CD4-positive, alpha-beta T cell (primary cell): ENCODE data around the gene FOLR1. TPM values are rescaled to one million over a fixed set of nuclear protein-coding genes. Genes with fewer than 3 reads are reported as not detected.
"Not testable (repeated sequence)": the region's sequence is repeated elsewhere in the genome, so short reads cannot be mapped to it uniquely, and the experiment has no call there.

Source experiments
- ATAC-seq: fragments of 200-7000 bp; cut with Tn5 transposase; one replicate; pipeline ENCODE4 v1.10.0; 2022; ENCODE audit warnings: mild to moderate bottlenecking; ENCODE audit not compliant: poor library complexity
- CTCF ChIA-PET: fragments of 350-600 bp; sonication (Branson Sonifier 250); formaldehyde crosslinking; loops from one replicate; lab custom pipeline; 2021; ENCODE audit warnings: antibody characterized with exemption, inconsistent platforms; lab: Charles Lee
- POLR2A ChIA-PET: fragments of 350-600 bp; sonication (Branson Sonifier 250); formaldehyde crosslinking; loops from one replicate; lab custom pipeline; 2021; ENCODE audit warnings: antibody characterized with exemption, inconsistent platforms; lab: Charles Lee
- DNase-seq, 14 experiments: peaks; one replicate each; pipeline ENCODE4 v3.0.0-alpha.2; 2013 to 2020; ENCODE audit warnings: mixed read lengths in 2 of 14
- H3K27ac ChIP-seq, 2 donors: one replicate each; pipeline versions ENCODE4 v1.5.1 to v1.7.0; 2013; ENCODE audit warnings: low read length in 2 of 2, low read depth in 1 of 2, mild to moderate bottlenecking in 1 of 2
- H3K27me3 ChIP-seq, 2 experiments: 1 replicate in 1 of 2; 2 replicates in 1 of 2; pipeline versions ENCODE4 v1.6.1 to v1.7.0; 2013; ENCODE audit warnings: low read length in 2 of 2, control low read depth in 1 of 2, mild to moderate bottlenecking in 1 of 2, moderate library complexity in 1 of 2; ENCODE audit not compliant: insufficient read depth in 2 of 2, control insufficient read depth in 1 of 2
- H3K36me3 ChIP-seq: one replicate; pipeline ENCODE4 v1.6.1; 2013; ENCODE audit warnings: low read length, control low read depth; ENCODE audit not compliant: insufficient read depth
- H3K4me1 ChIP-seq: one replicate; pipeline ENCODE4 v1.6.1; 2013; ENCODE audit warnings: low read length, control low read depth; ENCODE audit not compliant: insufficient read depth
- H3K4me3 ChIP-seq: one replicate; pipeline ENCODE4 v1.5.1; 2013; ENCODE audit warnings: mild to moderate bottlenecking, low read length, moderate library complexity
- H3K9me3 ChIP-seq, 2 experiments: 1 replicate in 1 of 2; 2 replicates in 1 of 2; pipeline versions ENCODE4 v1.6.1 to v1.7.0; 2013; ENCODE audit warnings: low read length in 2 of 2, mild to moderate bottlenecking in 2 of 2, control low read depth in 1 of 2, moderate library complexity in 1 of 2; ENCODE audit not compliant: control insufficient read depth in 1 of 2, insufficient read depth in 1 of 2
- H3K27ac Mint-ChIP-seq: one replicate; pipeline ENCODE4 v1.8.0; 2020; ENCODE audit warnings: mixed read lengths
- H3K27me3 Mint-ChIP-seq: one replicate; pipeline ENCODE4 v1.8.0; 2021; ENCODE audit warnings: mixed read lengths
- H3K36me3 Mint-ChIP-seq: one replicate; pipeline ENCODE4 v1.8.0; 2021; ENCODE audit warnings: low read depth, mixed read lengths
- H3K4me1 Mint-ChIP-seq: one replicate; pipeline ENCODE4 v1.8.0; 2021; ENCODE audit warnings: low read depth, mixed read lengths
- H3K4me3 Mint-ChIP-seq: one replicate; pipeline ENCODE4 v1.8.0; 2020; ENCODE audit warnings: mild to moderate bottlenecking, mixed read lengths
- H3K9me3 Mint-ChIP-seq: one replicate; pipeline ENCODE4 v1.8.0; 2020; ENCODE audit warnings: mixed read lengths
- CTCF ChIP-seq: fragments of 200-600 bp; IDR thresholded peaks from one replicate; pipeline ENCODE4 v1.8.0; 2022; ENCODE audit warnings: antibody characterized with exemption, mild to moderate bottlenecking
- intact Hi-C, 2 experiments: fragments of 100-400 bp; cut with DNase I in 1 of 2; cut with micrococcal nuclease in 1 of 2; formaldehyde crosslinking; loops; one replicate each; pipeline versions ENCODE4 v1.15.1 to v1.9.0; 2023 to 2025; cut with DNase I, micrococcal nuclease
- total RNA-seq, 174 experiments: library from RNA in 2 of 174; stranded (reverse) in 2 of 174; gene quantifications; one replicate each; pipeline ENCODE4 v1.2.3 and lab custom pipeline; 2021 to 2026

Gene FOLR1
- total RNA-seq, 2 experiments from 2014 or later, result not detected

GRCh38 chr11:72179049-72179803, 12.7 kb upstream of the FOLR1 start:
- Mint-ChIP-seq H3K9me3 (no peaks in the 10 kb centered on the region), H3K27ac (no peak overlapping the region), H3K4me3 (no peak overlapping the region), H3K4me1 (no peaks in the 10 kb centered on the region), H3K36me3 (no peaks in the 10 kb centered on the region), H3K27me3 (peaks cover 11% of the 10 kb centered on the region)
- no peak for DNase-seq
- H3K27ac ChIP-seq, result no peak overlapping the region
- no peak for TF ChIP-seq CTCF
- no peaks in the 10 kb centered on the region for H3K4me1 ChIP-seq
- ChIA-PET CTCF (no interaction called here), POLR2A (no interaction called here)
- intact Hi-C loops, result no loop called here
- no peak overlapping the region for H3K4me3 ChIP-seq
- no peaks in the 10 kb centered on the region for H3K9me3 ChIP-seq
- H3K36me3 ChIP-seq, result no peaks in the 10 kb centered on the region
- no peak for ATAC-seq
- no peaks in the 10 kb centered on the region for H3K27me3 ChIP-seq

DNA sequence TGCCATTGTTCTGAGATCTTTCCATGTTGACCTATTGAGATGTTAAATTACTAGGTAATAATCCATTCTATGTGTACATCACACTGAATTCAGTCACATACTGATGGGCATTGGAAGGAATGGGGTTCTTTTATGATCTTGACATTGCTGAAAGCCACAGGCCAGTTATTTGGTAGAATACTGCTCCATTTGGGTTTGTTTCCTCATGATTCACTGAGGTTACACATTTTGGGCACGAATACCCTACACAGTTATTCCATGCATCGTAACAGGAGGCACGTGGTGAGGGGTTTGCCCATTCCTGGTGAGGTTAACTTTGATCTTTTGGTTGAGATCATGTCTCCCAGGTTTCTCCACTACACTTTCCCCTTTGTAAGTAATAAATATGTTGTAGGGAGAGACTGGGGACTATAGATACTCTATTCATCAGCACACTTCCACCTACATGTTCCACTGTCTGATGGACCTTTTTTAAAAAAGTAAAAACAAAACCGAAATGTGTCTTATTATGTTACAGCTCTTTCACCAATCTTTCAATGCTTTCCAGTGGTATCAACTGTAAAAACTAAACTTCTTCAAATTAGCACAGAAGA, 12.0 kb upstream of the FOLR1 start:
- H3K9me3 Mint-ChIP-seq, result no peaks in the 10 kb centered on the region
- TF ChIP-seq CTCF, result no peak
- Histone ChIP-seq H3K27ac (no peak overlapping the region), H3K9me3 (no peaks in the 10 kb centered on the region), H3K36me3 (no peaks in the 10 kb centered on the region), H3K27me3 (no peaks in the 10 kb centered on the region), H3K4me3 (no peak overlapping the region), H3K4me1 (no peaks in the 10 kb centered on the region)
- H3K27ac Mint-ChIP-seq, result no peak overlapping the region
- POLR2A ChIA-PET, result no interaction called here
- intact Hi-C loops, result loop anchor here in 1 of 2 experiments (2.0 to 5.0 kb wide), 2 partner anchors 37 to 153 kb away; no protein-coding TSS in a partner anchor
- ATAC-seq (no peak), DNase-seq (no peak)
- no peaks in the 10 kb centered on the region for H3K4me1 Mint-ChIP-seq
- H3K4me3 Mint-ChIP-seq, result no peak overlapping the region
- peaks cover 11% of the 10 kb centered on the region for H3K27me3 Mint-ChIP-seq
- no peaks in the 10 kb centered on the region for H3K36me3 Mint-ChIP-seq
- CTCF ChIA-PET, result no interaction called here

DNA sequence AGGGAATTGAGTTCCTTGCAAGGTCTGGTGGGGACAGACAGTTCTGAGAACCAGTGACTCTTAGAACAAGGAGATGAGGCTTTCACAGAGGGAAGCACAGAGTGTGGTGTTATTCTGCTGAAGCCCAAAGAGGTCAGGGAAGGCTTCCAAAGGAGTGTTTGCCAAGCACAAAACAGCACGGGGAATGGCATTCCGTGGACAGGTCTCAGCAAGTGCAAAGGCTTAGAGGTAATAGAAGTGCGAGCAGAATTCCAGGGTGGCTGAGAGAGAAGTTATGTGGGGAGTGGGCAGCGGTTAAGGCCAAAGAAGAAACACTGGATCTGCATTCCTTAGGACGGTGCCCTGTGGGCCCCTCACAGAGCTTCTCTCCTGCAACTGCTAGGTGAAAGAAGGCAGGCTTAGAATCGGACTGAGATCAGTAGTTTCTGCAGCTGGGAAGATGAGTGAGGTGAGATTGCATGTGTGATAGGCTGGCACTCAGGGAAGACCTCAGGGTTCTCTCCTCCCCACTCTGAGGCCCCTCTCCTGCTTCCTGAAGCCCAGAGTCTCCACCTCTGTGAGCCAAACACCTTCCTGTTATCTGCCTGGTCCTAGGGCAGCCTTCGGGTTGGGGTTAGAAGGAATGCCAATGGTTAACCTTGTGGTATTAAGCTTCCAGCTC, 10.9 kb upstream of the FOLR1 start:
- DNase-seq, H3K36me3 ChIP-seq, H3K4me3 ChIP-seq, ATAC-seq, H3K27me3 ChIP-seq, H3K27ac Mint-ChIP-seq, POLR2A ChIA-PET, H3K27ac ChIP-seq, H3K4me3 Mint-ChIP-seq, H3K4me1 Mint-ChIP-seq, H3K9me3 ChIP-seq, H3K36me3 Mint-ChIP-seq, CTCF ChIA-PET, H3K9me3 Mint-ChIP-seq, H3K4me1 ChIP-seq: not testable (repeated sequence)
- H3K27me3 Mint-ChIP-seq, result peaks cover 11% of the 10 kb centered on the region
- intact Hi-C loops, result loop anchor here in 1 of 2 experiments (2.0 to 5.0 kb wide), 2 partner anchors 38 to 154 kb away; no protein-coding TSS in a partner anchor

- H3K4me1 Mint-ChIP-seq, H3K27ac Mint-ChIP-seq, H3K9me3 ChIP-seq, H3K4me1 ChIP-seq, H3K4me3 ChIP-seq, H3K27me3 ChIP-seq, POLR2A ChIA-PET, H3K4me3 Mint-ChIP-seq, DNase-seq, H3K27ac ChIP-seq, ATAC-seq, CTCF ChIA-PET, H3K36me3 ChIP-seq, H3K9me3 Mint-ChIP-seq, H3K36me3 Mint-ChIP-seq: not testable (repeated sequence)
- intact Hi-C loops, result loop anchor here in 1 of 2 experiments (2.0 to 5.0 kb wide), 2 partner anchors 39 to 154 kb away; no protein-coding TSS in a partner anchor
- peaks cover 11% of the 10 kb centered on the region for H3K27me3 Mint-ChIP-seq
These were observed 10.4 kb upstream of the FOLR1 start for GRCh38 chr11:72181553-72181958.
